Raji (cell line): ENCODE results near the gene PRR19.
A peak's percentile ranks its signal among the peaks of the same experiment; 100 is the strongest.

Experiments
- POLR2A ChIP-seq: IDR thresholded peaks from 2 replicates; pipeline ENCODE4 v1.6.1; 2011; ENCODE audit warnings: low read depth, low read length, control low read depth; ENCODE audit not compliant: insufficient read depth

Gene PRR19

DNA sequence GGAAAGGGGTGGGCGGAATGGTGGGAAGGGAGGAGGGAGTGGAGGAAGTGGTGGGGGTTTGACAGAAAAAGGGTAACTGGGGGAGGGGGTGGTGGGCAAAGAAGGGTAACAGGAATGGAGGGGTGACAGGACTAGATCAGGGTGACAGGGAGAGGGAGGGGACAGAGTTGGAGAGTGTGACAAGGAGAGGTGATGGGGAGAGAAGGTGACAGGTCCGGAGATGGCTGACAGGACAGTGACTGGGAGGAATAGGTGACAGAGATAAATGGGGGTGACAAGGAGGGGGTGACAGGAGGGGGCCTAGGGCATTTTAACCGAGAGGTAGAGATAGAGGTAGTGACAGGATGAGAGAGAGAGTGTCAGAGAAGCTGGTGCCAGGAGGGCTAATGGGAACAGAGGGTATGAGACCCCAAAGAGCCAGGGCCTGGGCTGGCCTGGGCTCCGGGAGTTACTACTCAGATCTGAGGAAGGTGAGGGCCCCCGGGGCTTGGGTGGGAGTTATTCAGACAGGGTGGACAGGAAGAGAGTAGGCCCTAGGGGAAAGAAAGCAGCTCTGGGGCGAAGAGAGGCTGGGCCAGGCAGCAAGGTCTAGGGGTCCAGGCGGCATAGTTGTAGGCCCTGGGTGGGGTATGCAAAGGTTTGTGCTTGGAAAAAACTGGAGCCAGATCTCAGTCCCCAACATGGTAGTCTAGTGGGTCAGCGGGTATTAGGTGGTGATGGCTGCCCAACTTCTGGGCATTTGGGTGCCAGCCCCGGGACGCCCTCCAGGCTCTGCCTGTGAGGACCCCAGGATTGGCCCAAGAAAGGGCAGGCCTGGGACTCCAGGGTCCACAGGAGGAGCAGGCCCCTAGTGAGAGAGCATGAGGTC lies 32.2 kb upstream of the PRR19 start:
- no peak for TF ChIP-seq POLR2A

DNA sequence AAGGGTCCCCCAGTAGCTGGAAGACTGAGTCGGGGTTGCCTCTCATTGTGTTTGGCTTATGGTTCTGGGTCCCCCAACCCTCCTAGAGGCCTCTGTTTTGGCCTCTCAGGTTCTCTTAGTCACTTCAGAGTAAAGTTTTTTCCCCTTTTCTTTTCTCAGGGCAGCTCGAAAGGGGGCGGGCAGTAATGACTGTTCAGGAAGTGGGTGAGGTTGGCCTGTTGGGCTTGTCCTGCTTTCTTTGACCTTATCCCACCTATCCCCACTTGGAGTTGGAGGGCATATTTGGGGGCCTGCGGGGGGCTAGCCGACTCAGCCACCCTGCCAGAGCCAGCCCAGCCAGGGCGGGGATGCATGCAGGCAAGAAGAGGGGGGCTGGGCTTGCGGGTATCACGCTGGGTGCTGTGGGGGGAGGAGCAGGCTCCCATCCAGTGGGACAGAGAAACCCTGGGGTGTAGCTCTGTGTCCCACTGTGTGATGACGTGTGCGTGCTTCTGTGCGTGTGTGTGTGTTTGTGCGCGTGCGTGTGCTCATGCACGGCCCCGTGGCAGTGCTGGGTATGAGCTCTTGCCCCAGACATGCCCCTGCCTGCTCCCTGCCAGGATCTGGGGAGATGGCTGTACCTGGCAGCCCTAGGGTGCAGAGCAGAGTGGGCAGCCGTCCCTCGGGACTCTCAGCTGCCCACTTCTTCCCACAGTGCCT lies 31.4 kb upstream of the PRR19 start:
- TF ChIP-seq POLR2A = peak; percentile 58

DNA sequence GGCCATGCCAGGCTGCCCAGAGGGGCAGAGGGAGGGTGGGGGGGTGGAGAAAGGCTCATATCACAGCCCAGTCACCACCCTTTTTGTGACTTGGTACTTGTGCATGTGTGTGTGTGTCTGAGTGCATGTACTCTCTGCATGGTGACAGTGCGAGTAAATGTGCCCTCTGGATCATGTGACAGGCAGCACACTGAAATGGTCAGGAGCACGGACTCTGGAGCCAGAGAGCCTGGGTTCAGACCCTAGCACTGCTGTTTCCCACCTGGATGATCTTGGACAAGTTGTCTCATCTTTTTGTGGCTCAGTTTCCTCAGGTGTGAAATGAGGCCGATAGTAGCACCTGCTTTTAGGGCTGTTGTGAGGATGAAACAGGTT lies 30.9 kb upstream of the PRR19 start:
- no peak for TF ChIP-seq POLR2A

DNA sequence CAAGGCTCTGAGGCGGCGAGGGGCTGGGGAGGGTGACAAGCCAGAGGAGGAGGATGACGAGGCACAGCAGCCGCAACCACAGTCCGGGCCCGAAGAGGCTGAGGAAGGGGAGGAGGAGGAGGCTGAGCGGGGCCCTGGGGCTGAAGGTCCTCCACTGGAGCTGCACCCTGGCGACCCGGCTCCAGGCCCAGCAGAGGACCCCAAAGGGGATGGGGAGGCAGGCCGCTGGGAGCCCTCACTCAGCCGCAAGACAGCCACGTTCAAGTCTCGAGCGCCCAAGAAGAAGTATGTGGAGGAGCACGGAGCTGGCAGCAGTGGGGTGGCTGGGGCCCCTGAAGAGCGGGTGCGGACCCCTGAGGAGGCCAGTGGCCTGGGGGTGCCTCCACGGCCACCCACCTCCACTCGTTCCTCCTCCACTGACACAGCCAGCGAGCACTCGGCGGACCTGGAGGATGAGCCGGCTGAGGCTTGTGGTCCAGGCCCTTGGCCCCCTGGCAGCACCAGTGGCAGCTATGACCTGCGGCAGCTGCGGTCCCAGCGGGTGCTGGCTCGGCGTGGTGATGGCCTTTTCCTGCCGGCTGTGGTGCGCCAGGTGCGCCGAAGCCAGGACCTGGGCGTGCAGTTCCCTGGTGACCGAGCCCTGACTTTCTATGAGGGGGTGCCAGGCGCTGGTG lies 29.9 kb upstream of the PRR19 start:
- TF ChIP-seq POLR2A = no peak

DNA sequence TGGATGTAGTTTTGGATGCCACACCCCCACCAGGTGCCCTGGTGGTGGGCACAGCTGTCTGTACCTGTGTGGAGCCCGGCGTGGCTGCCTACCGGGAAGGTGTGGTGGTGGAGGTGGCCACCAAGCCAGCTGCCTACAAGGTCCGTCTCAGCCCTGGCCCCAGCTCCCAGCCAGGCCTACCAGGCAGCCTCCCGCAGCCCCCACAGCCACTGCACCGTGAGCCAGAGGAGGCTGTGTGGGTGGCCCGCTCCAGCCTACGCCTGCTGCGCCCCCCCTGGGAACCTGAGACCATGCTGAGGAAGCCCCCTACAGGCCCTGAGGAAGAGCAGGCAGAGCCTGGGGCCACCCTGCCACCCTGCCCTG lies 29.4 kb upstream of the PRR19 start:
- no peak for TF ChIP-seq POLR2A

DNA sequence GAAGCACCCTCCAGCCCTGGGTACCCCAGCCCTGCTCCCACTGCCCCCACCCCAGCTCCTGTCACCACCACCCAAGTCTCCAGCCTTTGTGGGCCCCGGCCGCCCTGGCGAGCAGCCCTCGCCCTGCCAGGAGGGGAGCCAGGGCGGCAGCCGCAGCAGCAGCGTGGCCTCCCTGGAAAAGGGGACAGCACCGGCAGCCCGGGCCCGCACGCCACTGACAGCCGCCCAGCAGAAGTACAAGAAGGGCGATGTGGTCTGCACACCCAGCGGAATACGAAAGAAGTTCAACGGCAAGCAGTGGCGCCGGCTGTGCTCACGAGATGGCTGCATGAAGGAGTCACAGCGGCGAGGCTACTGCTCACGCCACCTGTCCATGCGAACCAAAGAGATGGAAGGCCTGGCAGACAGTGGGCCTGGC lies 28.9 kb upstream of the PRR19 start:
- TF ChIP-seq POLR2A = no peak

DNA sequence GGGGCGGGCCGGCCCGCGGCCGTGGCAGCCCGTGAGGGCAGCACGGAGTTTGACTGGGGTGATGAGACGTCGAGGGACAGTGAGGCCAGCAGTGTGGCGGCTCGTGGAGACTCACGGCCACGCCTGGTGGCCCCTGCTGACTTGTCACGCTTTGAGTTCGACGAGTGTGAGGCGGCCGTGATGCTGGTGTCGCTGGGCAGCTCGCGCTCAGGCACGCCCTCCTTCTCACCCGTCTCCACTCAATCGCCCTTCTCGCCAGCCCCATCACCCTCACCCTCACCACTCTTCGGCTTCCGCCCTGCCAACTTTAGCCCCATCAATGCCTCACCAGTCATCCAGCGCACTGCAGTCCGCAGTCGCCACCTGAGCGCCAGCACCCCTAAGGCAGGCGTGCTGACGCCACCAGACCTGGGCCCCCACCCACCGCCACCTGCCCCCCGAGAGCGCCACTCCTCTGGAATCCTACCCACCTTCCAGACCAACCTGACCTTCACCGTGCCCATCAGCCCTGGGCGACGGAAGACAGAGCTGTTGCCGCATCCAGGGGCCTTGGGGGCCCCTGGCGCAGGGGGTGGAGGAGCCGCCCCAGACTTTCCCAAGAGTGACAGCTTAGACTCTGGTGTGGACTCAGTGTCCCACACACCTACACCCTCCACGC lies 28.4 kb upstream of the PRR19 start:
- no peak for TF ChIP-seq POLR2A

DNA sequence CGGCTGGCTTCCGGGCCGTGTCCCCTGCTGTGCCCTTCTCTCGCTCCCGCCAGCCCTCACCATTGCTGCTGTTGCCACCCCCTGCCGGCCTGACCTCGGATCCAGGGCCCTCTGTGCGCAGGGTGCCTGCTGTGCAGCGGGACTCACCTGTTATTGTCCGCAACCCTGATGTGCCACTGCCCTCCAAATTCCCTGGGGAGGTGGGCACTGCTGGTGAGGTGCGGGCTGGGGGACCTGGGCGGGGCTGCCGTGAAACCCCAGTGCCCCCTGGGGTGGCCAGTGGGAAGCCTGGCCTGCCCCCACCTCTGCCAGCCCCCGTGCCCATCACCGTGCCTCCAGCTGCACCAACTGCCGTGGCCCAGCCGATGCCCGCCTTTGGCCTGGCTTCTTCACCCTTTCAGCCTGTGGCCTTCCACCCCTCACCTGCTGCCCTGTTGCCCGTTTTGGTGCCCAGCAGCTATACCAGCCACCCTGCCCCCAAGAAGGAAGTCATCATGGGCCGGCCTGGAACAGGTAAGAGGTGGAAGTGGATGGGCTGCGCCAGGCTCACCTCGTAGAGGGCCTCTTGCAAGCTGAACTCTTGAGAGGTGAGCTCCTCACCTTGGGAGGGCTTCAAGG lies 27.8 kb upstream of the PRR19 start:
- no peak for TF ChIP-seq POLR2A

DNA sequence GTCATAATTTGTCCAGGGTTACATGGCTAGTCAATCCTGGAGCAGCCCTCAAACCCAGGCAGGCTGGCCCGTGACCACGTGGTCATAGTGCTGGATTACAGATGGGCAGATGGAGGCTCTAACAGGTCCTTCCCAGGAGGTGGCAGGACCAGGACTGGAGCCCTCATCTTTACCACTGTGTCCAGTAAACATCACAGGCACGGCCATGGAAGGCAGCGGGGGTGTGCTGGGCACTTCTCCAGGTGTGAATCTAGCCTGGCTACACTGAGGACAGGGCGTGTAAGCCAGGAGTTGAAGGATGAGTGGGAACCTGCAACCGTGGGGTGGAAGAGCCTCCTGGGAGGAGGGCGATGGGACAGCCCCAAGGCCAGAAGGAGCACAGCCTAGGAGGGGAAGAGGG lies 26.8 kb upstream of the PRR19 start:
- TF ChIP-seq POLR2A = no peak

DNA sequence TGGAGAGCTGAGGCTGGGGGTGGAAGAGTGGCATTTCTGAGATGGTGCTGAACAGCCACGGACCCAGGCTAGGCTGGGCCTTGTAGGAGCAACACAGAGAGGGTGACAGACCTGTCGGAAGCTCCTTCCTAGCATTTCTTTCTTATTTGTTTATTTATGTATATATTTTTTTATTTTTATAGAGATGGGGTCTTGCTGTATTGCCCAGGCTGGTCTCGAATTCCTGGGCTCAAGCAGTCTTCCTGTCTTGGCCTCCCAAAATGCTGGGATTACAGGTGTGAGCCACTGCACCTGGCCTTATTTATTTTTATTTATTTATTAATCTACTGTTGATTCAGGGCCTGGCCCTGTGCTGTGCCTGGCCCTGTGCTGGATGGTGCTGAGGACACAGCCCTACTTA lies 26.4 kb upstream of the PRR19 start:
- no peak for TF ChIP-seq POLR2A

DNA sequence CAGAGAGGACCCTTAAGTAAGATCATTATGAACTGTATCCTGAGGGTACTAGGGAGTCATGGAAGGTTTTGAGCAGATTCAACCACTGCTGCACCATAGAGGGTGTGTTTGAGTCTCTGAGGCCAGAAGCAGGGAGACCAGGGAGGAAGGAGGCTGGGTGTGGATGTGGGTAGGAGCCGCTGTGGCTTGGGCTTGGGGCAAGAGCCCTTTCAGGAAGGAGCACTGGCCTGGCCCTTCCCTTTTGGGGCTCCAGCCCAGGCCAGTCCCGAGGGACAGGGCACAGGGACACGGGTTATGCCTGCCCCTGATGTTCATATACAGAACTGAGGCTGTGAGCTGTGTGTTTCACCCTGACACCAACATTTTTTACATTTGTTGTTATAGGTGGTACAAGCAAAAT lies 25.6 kb upstream of the PRR19 start:
- TF ChIP-seq POLR2A = no peak

DNA sequence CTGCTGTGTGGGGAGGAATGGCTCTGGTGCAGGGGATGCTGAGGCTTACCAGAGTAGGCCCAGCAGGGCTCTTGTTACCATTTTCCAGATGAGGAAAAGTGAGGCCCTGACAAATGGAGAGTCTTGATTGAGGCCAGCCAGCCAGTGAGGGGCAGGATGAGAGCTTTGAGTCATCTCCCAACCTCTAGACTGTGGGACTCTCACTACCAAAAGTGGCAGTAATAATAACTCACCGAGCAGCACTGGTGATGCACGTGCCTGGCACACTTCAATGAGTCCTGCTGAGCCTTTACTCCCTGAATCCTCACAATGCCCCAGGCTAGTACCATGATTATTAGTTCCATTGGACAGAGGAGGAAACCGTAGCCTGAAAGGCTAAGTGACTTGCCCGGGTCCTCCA lies 25.1 kb upstream of the PRR19 start:
- TF ChIP-seq POLR2A = no peak

DNA sequence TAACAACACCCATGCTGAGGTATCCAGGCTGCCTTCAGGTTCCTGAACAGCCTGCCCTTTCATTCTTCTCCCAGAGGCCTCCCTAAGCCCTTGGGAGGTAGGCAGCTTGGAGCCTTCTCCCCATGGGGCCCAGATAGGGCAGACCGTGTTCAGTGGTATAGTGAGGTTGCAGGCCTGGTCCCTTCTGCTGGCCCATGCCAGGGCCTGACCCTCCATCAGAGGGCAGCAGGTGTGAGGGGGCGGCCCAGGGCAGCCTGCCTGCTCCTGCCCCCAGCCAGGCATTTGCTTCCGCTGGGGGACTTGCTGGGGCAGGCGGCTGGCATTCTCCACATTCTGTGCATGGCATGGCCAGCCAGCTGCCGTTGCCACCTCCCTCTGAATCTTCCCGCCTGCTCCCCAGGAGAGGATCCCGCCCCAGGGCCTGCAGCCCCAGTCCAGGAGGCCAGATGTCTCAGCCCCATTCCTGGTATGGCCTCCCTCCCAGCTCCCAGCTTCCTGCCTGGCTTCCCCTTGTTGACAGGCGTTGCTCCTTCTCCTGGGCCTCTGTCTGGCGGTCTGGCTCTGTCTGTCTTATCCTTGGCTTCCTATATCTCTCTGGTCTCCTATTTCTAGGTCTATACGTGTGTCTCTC lies 24.0 kb upstream of the PRR19 start:
- TF ChIP-seq POLR2A = 0 out of 2 replicates have a peak, but pooled peaks have one; percentile 20

DNA sequence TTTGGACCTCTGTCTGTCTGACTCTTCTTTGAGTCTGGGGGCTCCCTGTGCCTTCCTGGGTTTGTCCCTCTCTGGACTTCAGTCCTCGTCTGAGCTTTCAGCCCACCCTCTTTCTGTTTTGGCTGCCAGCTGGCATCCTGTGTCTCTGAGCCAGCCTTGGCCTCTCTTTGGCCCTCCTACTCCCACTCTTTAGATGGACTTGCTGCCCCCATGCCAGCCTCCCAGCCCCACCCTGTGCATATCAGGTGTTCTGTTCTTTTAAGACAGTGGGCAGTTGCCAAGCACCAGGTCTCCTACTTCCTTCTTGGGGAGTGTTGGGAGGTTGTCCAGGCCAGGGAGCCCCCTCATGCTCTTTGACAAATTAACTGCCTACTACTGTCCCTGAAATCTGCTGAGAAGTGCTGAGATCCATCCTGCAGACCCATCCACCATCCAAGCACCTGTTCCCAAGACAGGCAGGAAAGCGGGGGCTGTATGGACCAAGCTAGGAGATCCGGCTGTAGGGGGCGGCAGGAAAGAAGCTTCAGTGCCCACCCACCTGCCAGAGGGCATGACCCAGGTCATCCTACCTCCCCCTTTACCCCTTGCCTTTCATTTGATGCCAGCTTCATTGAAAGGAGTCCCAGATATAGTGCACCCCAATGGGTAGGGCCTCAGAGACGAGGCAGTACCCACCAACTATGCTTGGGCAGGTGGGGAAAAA lies 23.3 kb upstream of the PRR19 start:
- TF ChIP-seq POLR2A = 0 out of 2 replicates have a peak, but pooled peaks have one; percentile 12

DNA sequence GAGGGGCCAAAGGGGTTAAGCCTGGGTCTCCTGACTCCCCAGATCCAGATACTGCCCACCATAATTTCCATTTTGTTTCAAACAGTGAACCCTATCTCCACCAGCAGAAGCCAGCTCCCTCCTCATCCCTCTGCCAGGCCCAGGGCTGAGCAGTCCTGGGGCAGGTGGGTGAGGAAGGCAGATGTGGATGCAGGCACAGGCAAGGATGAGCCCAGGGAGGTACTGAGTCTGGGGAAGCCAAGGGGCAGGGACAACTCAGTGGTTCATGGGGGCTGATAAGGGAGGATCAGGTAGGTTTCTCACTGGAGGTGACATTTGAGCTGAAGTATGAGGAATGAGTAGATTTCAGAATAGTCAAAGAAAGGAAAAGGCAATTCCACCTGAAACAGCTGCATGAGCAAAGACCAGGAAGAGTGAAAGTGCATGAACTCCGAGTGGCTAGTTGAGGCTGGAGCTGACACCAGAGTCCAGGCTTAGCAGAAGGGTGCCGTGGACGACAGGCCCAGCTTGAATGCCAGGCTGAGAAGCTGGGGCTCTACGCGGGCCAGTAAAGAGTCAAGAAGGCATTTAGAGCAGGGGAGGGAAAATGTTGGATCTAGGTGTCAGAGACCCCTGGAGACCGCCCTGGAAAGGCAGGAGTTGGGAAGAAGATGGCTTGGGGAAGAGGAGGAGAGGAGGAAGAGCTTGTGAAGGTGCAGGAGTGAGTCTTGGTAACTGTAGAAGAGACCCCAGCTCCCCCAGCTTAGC lies 22.6 kb upstream of the PRR19 start:
- TF ChIP-seq POLR2A = no peak
